ENCODE data around the gene OR4C45. TPM values are rescaled to one million over a fixed set of nuclear protein-coding genes. Genes with fewer than 3 reads are reported as not detected.
"Not testable (repeated sequence)": the region's sequence is repeated elsewhere in the genome, so short reads cannot be mapped to it uniquely, and the experiment has no call there.

OR4C45 gene
- total RNA-seq, 2 experiments from 2014 or later: not detected

GRCh38 chr11:50078946-50079345 is 46.3 kb downstream of the OR4C45 start:
- not testable (repeated sequence) for DNase-seq, H3K4me1 Mint-ChIP-seq, H3K27me3 Mint-ChIP-seq, H3K4me3 Mint-ChIP-seq, H3K36me3 Mint-ChIP-seq, H3K9me3 Mint-ChIP-seq, H3K27ac Mint-ChIP-seq

GRCh38 chr11:50080256-50080655 is 47.6 kb downstream of the OR4C45 start:
- H3K4me1 Mint-ChIP-seq: no peaks in the 10 kb centered on the region
- H3K36me3 Mint-ChIP-seq: no peaks in the 10 kb centered on the region
- no peak overlapping the region for H3K4me3 Mint-ChIP-seq
- no peak for DNase-seq
- no peak overlapping the region for H3K27ac Mint-ChIP-seq
- H3K9me3 Mint-ChIP-seq: peaks cover 9% of the 10 kb centered on the region
- H3K27me3 Mint-ChIP-seq: no peaks in the 10 kb centered on the region

Other genes with a start within 250 kb of the OR4C45 start
- not detected for gene OR4C13, start 80.5 kb upstream of the OR4C45 start, total RNA-seq
- not detected for gene OR4C12, start 50.3 kb upstream of the OR4C45 start, total RNA-seq

Data from activated naive CD8-positive, alpha-beta T cell treated with anti-CD3 and anti-CD28 coated beads for 36 hours (primary cell).